Subcutaneous adipose tissue (tissue), 4 donors: ENCODE measurements around the gene DGKD. TPM values are rescaled to one million over a fixed set of nuclear protein-coding genes. Genes with fewer than 3 reads are reported as not detected.

Experiments
- total RNA-seq, 4 donors: library from RNA; depleted of rRNA; stranded (reverse); fragments of >200 nt; gene quantifications; one replicate each; pipeline ENCODE4 v1.1.0, GENCODE V29; 2016
- TF ChIP-seq, protein P1 (sequence below): fragments of 450-650 bp; IDR thresholded peaks from one replicate; pipeline ENCODE4 v1.5.1; 2016; ENCODE audit warnings: low read depth, mild to moderate bottlenecking, control low read depth, antibody characterized with exemption, moderate library complexity

Gene DGKD
- total RNA-seq, 4 donors from 2014 or later: 13.0 to 24.9 (median 17.8) TPM

DNA sequence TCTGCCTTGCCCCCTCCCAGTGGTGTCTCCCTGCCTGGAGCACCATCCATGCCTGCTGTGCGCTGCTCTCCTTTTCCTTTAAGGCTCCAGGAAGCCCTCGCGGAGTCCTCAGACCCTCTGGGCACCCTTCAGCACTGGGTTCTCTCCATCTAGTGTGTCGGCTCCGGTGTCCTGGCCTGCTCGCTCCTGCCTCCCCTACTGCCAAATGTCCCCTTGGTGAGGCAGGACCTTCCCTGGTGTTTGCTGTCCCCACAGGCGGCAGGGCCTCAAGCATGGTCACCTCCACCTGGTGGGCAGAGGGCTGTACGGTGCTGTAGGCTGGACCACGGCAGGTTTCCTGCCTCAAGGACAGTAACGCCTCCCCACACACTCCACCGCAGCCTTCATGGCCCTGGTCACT is 90.2 kb downstream of the DGKD start:
- TF ChIP-seq, protein P1, sequence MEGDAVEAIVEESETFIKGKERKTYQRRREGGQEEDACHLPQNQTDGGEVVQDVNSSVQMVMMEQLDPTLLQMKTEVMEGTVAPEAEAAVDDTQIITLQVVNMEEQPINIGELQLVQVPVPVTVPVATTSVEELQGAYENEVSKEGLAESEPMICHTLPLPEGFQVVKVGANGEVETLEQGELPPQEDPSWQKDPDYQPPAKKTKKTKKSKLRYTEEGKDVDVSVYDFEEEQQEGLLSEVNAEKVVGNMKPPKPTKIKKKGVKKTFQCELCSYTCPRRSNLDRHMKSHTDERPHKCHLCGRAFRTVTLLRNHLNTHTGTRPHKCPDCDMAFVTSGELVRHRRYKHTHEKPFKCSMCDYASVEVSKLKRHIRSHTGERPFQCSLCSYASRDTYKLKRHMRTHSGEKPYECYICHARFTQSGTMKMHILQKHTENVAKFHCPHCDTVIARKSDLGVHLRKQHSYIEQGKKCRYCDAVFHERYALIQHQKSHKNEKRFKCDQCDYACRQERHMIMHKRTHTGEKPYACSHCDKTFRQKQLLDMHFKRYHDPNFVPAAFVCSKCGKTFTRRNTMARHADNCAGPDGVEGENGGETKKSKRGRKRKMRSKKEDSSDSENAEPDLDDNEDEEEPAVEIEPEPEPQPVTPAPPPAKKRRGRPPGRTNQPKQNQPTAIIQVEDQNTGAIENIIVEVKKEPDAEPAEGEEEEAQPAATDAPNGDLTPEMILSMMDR: no peak

DNA sequence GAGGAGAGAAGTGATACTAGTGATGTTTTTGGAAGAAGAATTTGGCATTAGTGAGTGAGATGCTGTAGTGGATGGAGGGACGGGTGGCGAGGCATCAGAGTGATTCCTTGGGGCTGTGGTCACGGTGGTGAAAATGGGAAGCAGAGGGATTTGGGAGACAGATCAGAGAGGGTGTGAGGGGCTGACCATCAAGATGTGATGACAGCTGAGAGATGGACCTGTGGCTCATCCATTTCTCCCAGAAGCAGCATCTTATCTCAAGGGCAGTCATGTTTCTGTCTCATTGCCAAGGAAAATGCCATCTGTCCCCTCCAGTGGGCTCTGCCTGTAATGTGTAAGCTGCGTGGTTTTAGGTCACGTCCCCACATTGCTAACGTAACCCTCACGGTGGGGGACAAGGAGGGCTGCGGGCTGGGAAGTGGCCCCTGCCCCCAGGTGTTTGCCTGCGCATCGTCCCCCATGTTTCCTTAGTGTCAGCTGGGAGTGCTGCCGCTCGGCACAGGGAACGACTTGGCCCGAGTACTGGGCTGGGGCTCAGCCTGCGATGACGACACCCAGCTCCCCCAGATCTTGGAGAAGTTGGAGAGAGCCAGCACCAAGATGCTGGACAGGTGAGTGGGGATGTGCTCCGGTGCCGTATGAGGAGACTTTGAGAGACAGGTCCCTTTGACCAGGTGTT is 91.0 kb downstream of the DGKD start:
- TF ChIP-seq, protein P1: no peak

DNA sequence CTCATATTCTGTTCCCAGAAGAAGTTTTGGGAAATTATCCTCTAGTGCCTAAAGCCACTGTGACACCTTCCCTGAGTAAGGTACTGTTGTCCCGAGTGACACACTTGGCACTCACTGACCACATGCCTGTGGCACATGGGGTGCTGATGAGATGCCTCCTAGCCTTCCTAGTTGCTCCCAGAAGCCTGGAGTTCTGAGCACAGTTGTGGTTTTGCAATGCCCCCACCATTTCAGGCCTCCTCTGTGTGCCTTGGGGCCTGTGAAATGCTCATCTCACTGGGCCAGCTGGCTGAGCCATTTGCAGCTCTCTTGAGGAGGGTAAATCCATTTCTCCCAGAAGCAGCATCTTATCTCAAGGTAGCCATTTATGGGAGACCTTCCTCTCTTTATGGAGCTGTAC is 91.8 kb downstream of the DGKD start:
- TF ChIP-seq, protein P1: no peak

DNA sequence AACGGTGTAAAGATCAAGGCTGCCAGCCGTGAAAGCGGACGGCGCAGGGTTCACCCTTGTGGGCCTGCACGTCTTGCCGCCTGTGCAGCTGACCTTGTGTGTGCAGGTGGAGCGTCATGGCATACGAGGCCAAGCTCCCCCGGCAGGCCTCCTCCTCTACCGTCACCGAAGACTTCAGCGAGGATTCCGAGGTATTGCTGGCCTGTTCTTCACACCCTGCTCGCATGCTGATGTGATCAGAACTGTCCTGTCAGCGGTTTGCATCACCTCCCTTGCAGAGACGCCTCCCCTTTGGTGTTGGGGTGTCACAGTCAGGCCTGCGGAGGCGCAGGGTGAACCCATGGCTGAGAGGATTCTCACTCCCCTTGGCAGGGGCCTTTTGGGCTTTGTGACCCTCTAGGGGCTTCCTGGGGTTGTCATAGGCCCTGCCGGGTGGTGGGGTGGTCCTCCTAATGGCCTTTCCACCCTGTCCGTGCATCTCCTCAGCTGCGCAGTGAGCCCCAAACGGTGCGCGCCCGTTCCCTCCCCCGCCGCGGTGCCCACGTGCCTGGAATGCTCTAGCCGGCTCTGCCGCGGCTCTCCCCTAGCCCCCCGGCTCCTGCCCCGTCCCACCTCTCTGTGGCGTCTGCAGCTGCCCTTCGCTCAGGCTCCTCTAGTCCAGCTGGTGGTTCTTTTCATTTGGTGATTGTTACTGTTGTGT is 92.5 kb downstream of the DGKD start:
- TF ChIP-seq, protein P1: no peak

DNA sequence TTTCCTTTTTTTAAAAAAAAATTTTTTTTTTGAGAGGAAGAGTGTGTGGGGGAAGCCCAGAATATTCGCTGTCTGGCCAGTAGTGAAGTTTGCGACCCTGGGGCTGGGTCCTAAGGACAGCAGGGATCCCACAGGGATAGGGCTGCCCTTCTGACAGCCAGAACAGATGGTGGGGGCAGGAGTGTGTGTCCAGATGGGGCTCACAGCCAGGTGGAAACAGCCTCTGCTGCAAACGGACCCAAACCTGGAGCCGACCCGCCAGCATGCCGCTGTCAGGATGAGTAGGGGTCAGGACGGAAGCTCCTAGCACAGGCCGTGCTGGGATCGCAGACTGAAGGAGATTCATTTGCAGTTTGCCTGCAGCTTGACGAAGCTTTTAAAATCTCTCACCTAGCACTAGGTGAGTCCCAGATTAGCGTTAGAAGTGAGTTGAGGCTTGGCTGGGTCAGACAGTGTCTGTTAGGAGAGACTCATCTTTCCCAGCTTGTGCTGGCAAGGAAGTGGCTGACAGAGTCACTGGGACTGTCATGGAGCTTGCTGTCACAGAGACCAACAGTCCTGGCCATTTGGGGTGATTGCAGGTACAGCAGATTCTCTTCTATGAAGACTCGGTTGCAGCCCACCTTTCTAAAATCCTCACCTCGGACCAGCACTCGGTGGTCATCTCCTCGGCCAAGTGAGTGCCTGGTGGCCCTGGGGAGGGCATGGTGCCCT is 93.4 kb downstream of the DGKD start:
- TF ChIP-seq, protein P1: no peak

DNA sequence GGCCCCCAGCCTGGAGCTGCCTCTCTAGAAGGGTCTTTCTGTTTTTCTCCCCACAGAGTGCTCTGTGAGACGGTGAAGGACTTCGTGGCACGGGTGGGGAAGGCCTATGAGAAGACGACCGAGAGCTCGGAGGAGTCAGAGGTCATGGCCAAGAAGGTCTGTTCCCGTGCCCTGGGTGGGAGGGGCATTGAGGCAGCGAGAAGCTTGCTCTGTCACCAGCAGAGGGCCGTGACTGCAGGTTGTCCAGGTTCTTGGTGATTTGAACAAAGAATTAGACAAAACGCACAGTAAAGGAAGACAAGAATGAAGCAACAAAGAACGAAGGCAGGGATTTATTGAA is 93.9 kb downstream of the DGKD start:
- TF ChIP-seq, protein P1: no peak

DNA sequence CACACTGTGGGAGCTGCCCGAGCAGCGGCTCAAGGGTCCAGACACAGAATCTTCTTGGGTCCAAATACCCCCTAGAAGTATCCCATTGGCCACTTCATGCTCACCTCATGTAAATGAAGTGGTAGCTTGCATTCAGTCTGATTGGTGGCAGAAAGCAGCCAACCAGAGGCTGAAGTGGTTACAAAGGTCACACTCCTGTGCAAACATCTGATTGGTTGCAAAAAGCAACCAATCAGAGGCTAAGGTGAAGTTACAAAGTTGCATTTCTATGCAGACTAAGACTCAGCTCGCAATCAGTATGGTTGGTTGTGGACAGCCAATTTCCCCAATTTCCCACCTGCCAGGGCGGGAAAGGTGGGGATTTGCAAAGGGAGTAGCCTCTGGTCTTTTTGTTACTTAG is 94.3 kb downstream of the DGKD start:
- TF ChIP-seq, protein P1: no peak
